M059J (cell line): Measurements from ENCODE around the gene THSD7B. TPM values are rescaled to one million over a fixed set of nuclear protein-coding genes. Genes with fewer than 3 reads are reported as not detected.
A peak's percentile ranks its signal among the peaks of the same experiment; 100 is the strongest.
"Not testable (repeated sequence)": the region's sequence is repeated elsewhere in the genome, so short reads cannot be mapped to it uniquely, and the experiment has no call there.

Source experiments
- DNase-seq: peaks from one replicate; pipeline ENCODE4 v3.0.0-alpha.2; 2012; ENCODE audit warnings: low read depth
- total RNA-seq: library from RNA; depleted of rRNA; stranded (reverse); fragments of >200 nt; shearing (Covaris generic); gene quantifications from 2 replicates; pipeline ENCODE4 v1.2.3, GENCODE V29; 2014

Gene THSD7B
- total RNA-seq, 1 experiment from 2014 or later: 0.05 TPM

- no peak for DNase-seq
These were observed 759.8 kb downstream of the THSD7B start for GRCh38 chr2:137525132-137525531.

DNA sequence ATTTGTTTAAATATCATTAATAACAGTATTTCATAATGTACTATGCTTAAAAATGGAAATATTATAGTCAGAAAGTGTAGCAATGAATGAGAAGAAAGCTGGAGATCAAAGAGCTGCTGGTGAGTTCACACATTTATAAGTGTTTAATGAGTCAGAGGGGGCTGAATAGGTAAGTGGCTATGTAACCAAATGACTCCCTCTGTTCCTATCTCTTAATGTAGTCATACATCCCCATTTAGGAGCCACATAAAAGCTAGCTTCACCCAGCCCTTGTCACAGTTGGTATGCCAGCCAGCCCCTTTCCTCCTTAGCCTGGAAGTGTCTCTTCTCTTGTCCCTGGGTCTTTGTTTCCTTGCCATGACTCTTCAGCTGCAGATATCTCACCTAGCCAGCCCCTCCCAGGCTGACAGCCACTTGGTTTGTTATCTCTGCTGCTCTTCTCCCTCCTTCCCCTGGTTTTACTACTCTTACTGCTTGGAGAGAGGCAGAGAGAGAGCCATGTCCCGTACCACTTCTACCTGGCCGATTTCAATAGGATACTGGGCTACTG, 760.4 kb downstream of the THSD7B start:
- DNase-seq: no peak

DNA sequence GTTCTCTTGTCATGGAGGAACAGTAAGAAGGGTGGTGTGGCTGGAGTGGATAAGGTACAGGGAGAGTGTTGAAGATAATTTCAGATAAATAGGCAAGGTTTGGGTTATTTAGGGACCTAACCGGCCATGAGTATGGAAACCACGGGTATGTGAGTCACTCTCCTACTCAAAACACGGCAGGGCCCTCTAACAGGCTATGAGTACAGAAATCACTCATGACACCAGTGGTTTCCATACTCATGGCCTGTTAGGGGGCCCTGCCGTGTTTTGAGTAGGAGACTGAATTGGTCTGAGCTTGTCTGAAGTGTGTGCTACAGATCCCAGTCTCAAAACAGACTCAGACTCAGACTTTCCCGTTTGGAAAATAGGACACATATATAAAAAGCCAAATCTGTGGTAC, 770.6 kb downstream of the THSD7B start:
- DNase-seq: no peak

DNA sequence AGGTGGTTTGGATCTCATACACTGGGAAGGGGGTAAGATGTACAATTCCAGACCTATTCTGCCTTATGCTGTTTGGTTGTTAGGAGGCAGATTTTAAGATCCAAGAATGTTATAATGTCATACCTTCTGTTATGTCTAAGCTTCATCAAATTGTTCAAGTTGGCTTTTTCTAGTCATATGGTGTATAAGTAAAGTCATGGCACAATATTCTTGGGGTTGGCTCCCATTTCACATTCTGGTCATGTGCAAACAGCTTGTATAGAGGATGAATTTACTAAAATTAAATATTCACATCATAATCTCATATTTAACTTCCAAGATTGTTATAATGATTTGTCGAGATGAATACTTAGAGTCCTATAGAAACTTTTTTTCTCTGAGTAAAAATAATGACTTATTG, 774.0 kb downstream of the THSD7B start:
- DNase-seq: no peak

GRCh38 chr2:137547842-137548241, 782.5 kb downstream of the THSD7B start:
- no peak for DNase-seq

GRCh38 chr2:137566387-137566786, 801.0 kb downstream of the THSD7B start:
- DNase-seq: no peak

- DNase-seq: no peak
These were observed 805.1 kb downstream of the THSD7B start for GRCh38 chr2:137570484-137570883.

- DNase-seq: not testable (repeated sequence)
These were observed 822.5 kb downstream of the THSD7B start for GRCh38 chr2:137587834-137588233.

DNA sequence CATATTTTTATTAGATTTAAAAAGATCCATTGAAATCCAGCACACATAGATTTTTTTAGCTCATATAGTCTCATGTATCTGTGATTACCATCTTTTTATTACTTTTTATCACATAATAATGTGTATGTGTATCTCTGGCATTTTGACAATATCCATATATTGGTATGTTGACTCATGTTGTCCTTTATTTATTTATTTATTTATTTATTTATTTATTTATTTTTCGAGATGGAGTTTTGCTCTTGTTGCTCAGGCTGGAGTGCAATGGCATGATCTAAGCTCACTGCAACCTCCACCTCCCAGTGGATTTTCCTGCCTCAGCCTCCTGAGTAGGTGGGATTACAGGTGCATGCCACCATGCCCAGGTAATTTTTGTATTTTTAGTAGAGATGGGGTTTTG, 823.2 kb downstream of the THSD7B start:
- not testable (repeated sequence) for DNase-seq

GRCh38 chr2:137590102-137590501, 824.8 kb downstream of the THSD7B start:
- no peak for DNase-seq

DNA sequence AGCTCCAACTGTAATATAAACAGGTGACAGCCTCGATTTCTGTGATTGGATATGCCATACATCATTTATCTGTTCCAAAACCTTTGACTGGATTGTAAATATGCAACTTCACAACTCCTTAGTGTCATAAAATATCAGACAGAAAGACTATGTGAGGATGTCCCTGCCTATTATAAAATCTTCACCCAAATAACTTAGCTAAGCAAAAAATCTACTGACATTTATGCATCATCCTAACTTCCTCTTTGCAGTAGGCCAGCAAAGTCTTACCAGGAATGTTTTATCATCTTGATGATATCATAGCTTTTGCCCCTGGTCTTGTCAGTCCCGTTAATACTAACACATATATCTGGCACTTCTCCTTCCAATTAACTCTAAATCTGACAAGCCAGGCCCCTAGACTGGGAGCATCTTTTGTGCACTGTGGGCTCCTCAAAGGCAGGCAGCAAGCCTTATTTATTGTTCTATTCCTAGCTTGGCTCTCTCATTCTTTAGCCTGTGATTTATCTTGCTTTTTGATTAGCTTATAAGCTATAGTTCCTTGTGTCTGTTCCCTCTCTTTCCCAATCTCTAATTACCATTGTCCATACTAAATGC, 842.5 kb downstream of the THSD7B start:
- DNase-seq: no peak

- DNase-seq: no peak
These were observed 873.6 kb downstream of the THSD7B start for GRCh38 chr2:137638932-137639331.

DNA sequence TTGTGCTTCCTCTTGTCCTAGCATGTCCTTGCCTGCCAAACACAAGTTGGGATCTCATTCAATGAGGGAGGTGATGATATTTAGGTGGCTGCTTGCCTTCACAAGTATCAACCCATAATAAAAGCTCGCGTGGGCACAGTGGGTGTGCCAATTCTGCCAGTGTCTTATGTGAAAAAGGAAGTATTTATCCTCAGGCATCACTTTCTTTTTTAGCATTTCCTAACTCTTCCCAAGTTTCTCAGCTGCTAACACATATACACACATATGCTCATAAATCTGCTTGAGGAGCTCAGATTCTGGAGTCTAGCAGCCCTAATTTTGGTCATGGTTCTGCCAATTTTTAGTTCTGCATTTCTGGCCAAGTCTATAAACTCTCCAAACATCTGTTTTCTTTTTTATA, 879.4 kb downstream of the THSD7B start:
- no peak for DNase-seq

DNA sequence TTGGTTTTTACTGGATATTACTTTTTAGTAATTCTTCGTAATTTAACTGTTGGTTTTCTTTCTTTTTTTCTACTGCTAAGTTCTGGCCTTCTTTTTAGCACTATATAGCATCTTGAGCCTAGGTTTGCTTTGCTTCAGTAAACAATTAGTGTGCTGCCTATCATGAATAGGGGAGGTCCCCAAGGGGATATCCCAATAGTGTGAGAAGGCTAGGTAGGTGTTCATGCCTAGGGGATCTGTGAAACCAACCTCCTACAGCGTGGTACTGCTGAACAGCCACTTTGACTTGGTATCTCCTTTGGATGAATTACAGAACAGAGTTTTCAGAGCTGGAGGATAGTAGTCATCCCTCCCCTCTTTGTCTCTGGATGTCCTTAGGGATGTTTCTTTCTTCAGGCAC, 888.7 kb downstream of the THSD7B start:
- no peak for DNase-seq

DNA sequence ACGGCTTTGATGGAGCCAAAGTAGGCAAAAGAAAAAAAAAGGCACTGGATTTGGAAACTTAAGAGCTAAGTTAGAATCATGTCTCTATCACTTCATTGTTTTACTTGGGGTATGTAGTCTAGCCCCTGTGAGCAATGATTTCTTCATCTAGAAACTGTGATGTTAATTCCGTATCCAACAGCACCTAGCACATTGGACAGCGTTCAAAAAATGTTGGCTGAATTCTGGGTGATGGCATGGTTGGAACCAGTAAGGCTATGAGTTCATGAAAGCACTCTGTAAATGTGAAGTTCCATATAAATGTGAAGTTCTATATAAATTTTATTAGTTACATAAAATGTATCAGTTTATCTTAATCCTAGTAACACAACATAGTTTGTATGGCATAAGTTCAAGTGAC, 890.5 kb downstream of the THSD7B start:
- DNase-seq: no peak

- DNase-seq: no peak
These were observed 893.1 kb downstream of the THSD7B start for GRCh38 chr2:137658433-137658832.

- peak; percentile 4 for DNase-seq
These were observed 894.3 kb downstream of the THSD7B start for GRCh38 chr2:137659616-137660015.

GRCh38 chr2:137670111-137670510, 904.8 kb downstream of the THSD7B start:
- no peak for DNase-seq

DNA sequence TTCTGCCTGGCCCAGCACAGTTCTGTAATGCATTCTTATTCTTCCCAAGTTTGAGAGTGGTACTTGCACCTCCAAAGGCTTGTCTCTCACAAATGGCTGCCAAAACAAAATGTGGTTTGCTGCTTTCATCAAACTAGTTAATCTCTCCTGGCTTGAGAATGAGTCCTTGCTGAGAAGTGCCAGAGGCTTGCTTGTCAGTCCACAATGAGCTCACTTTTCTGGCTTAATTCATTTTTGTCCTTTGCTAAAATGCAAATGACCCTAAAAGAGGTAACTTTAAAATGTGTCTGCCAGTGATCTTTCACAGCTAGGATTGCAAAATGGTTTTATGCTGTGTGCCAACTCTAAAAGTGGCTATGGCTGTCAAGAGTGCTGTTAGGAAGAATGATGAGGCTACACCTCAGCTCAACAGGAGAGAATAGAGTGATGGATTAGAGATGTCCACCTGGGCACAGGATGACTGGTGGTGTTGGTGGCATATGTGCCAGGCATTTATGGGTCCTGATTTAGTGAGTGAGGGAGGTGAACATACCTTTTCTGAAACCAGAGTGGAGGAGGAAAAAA, 907.7 kb downstream of the THSD7B start:
- no peak for DNase-seq

GRCh38 chr2:137674991-137675390, 909.6 kb downstream of the THSD7B start:
- no peak for DNase-seq

DNA sequence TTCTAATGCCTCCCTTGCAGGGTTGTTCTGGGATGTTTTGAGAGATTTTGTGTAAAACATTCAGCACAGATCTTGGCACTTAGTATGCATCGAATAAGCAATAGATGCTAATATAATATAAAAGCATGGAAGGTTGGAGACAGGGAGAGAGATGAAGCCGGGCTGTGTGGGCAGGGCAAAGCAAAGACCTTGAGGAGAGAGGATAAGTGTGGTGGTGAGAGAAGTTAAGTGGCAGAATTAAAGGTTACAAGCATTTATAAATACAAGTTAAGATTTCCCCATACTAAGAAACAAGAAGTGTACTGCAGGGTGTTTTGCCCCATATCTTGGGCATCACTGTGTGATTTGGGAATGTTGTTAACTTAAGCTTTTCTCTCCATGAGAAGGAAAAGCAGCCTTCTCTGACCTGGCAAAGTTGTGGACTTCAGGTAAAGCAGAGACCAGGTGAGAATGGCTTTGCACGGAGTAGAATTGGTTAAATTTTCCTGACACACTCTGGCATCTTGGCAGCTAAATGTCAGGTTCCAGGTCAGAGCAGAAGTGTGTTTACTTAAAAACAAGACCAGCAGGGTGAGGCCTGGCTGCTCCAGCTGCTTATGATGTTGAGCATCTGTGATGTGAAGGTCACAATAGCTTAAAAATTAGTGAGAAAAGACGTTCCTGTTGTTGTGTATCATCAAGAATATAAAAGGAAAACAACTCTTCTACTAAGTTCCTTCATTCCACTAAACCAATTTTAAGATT, 910.4 kb downstream of the THSD7B start:
- no peak for DNase-seq

GRCh38 chr2:137676346-137676745, 911.0 kb downstream of the THSD7B start:
- DNase-seq: no peak

- no peak for DNase-seq
These were observed 912.1 kb downstream of the THSD7B start for GRCh38 chr2:137677466-137677865.
